GM19238 (cell line): ENCODE data around the gene DDOST.
A peak's percentile ranks its signal among the peaks of the same experiment; 100 is the strongest.
"Not testable (repeated sequence)": the region's sequence is repeated elsewhere in the genome, so short reads cannot be mapped to it uniquely, and the experiment has no call there.

Experiments used
- DNase-seq: peaks from one replicate; pipeline ENCODE4 v3.0.0; 2011; ENCODE audit warnings: low spot score; ENCODE audit not compliant: insufficient read length

DDOST gene

GRCh38 chr1:20625176-20626097, 35.7 kb downstream of the DDOST start:
- DNase-seq, result no peak

GRCh38 chr1:20624709-20625108, 36.5 kb downstream of the DDOST start:
- DNase-seq, result no peak

GRCh38 chr1:20621012-20621411, 40.2 kb downstream of the DDOST start:
- DNase-seq, result no peak

- no peak for DNase-seq
These were observed 41.2 kb downstream of the DDOST start for GRCh38 chr1:20619999-20620398.

- DNase-seq, result no peak
These were observed 42.6 kb downstream of the DDOST start for GRCh38 chr1:20618550-20618949.

GRCh38 chr1:20616847-20617487, 44.2 kb downstream of the DDOST start:
- DNase-seq, result no peak

GRCh38 chr1:20615946-20616846, 45.0 kb downstream of the DDOST start:
- DNase-seq, result peak; percentile 56

- DNase-seq, result no peak
These were observed 47.0 kb downstream of the DDOST start for GRCh38 chr1:20614131-20614579.

- DNase-seq, result no peak
These were observed 48.9 kb downstream of the DDOST start for GRCh38 chr1:20612221-20612746.

GRCh38 chr1:20611652-20612051, 49.5 kb downstream of the DDOST start:
- no peak for DNase-seq

GRCh38 chr1:20610970-20611369, 50.2 kb downstream of the DDOST start:
- no peak for DNase-seq

- no peak for DNase-seq
These were observed 51.6 kb downstream of the DDOST start for GRCh38 chr1:20609541-20609940.

- not testable (repeated sequence) for DNase-seq
These were observed 54.2 kb downstream of the DDOST start for GRCh38 chr1:20606801-20607570.

GRCh38 chr1:20604678-20605077, 56.5 kb downstream of the DDOST start:
- DNase-seq, result no peak

GRCh38 chr1:20603504-20604464, 57.4 kb downstream of the DDOST start:
- no peak for DNase-seq

GRCh38 chr1:20602851-20603450, 58.2 kb downstream of the DDOST start:
- no peak for DNase-seq
